ENCODE results near the gene IL16.

- TF ChIP-seq CTCF (IDR thresholded peaks at IDR 0.05 in 2 of 3, conservative IDR thresholded peaks at IDR 0.05 in 1 of 3; ENCODE audit: borderline replicate concordance in 1 of 3, insufficient read depth in 1 of 3, low read depth in 2 of 3, low read length in 2 of 3) (no peak), YY1 (IDR thresholded peaks at IDR 0.05; ENCODE audit: extremely low read depth, insufficient replicate concordance, low read depth, low read length) (no peak), MAX (IDR thresholded peaks at IDR 0.05) (no peak), EZH2 (IDR thresholded peaks at IDR 0.05) (no peak), ATF3 (IDR thresholded peaks at IDR 0.05) (no peak), ZFX (IDR thresholded peaks at IDR 0.05) (no peak), ELF1 (IDR thresholded peaks at IDR 0.05; ENCODE audit: borderline replicate concordance, low read depth) (no peak)
Measured at GRCh38 chr15:81299156-81299555, 102.5 kb downstream of the IL16 start.

All from HCT116 (cell line).